ENCODE results near the gene LARP1B.
"Not testable (repeated sequence)": the region's sequence is repeated elsewhere in the genome, so short reads cannot be mapped to it uniquely, and the experiment has no call there.

LARP1B gene

DNA sequence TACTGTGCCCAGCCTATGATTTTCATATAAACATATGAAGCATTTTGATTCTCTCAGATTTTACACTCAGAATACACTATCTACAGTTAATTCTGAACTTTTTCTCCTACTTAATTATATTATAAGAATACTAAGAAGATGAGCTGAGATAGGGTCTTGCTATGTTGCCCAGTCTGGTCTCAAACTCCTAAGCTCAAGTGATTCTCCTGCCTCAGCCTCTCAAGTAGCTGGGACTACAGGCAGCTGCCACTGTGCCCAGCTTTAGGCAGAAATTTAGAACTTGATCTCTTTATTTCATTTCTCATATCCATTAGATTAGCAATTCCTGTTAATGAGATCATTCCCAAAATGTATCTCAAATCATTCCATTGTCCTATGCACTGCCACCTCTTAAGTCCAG, 4.7 kb upstream of the LARP1B start:
- TF ChIP-seq, protein P1, sequence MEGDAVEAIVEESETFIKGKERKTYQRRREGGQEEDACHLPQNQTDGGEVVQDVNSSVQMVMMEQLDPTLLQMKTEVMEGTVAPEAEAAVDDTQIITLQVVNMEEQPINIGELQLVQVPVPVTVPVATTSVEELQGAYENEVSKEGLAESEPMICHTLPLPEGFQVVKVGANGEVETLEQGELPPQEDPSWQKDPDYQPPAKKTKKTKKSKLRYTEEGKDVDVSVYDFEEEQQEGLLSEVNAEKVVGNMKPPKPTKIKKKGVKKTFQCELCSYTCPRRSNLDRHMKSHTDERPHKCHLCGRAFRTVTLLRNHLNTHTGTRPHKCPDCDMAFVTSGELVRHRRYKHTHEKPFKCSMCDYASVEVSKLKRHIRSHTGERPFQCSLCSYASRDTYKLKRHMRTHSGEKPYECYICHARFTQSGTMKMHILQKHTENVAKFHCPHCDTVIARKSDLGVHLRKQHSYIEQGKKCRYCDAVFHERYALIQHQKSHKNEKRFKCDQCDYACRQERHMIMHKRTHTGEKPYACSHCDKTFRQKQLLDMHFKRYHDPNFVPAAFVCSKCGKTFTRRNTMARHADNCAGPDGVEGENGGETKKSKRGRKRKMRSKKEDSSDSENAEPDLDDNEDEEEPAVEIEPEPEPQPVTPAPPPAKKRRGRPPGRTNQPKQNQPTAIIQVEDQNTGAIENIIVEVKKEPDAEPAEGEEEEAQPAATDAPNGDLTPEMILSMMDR (conservative IDR thresholded peaks at IDR 0.05), result no peak
- H3K27ac ChIP-seq, result no peak overlapping the region

DNA sequence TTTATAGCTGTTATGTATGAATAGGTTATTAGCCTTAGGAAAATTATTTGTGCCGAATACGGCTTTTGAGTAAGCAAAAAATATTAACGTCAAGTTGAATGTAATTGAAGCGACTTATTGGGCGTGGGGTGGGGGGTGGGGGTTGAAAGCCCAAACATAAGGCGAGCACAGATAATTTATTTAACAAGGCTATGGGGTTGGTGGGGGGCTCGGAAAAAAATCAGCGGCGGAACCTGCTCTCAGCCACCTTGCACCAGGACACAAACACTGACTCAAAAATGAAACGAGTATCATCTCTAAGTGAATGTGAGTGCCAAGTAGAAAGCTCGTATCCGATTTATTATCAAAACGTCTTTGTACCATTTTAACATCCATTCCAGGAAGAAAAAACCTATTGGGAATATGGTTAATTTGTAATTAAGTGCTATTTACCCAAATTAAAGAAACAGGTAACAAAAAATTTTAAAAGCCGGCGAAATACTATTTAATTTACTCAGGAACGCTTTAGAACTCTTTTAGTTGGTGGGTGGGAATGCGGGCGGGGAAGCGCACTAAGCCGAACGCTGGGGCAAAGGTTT, 902 bp upstream of the LARP1B start:
- TF ChIP-seq, protein P1 (conservative IDR thresholded peaks at IDR 0.05), result no peak
- H3K27ac ChIP-seq, result peak overlapping the region; percentile 96

DNA sequence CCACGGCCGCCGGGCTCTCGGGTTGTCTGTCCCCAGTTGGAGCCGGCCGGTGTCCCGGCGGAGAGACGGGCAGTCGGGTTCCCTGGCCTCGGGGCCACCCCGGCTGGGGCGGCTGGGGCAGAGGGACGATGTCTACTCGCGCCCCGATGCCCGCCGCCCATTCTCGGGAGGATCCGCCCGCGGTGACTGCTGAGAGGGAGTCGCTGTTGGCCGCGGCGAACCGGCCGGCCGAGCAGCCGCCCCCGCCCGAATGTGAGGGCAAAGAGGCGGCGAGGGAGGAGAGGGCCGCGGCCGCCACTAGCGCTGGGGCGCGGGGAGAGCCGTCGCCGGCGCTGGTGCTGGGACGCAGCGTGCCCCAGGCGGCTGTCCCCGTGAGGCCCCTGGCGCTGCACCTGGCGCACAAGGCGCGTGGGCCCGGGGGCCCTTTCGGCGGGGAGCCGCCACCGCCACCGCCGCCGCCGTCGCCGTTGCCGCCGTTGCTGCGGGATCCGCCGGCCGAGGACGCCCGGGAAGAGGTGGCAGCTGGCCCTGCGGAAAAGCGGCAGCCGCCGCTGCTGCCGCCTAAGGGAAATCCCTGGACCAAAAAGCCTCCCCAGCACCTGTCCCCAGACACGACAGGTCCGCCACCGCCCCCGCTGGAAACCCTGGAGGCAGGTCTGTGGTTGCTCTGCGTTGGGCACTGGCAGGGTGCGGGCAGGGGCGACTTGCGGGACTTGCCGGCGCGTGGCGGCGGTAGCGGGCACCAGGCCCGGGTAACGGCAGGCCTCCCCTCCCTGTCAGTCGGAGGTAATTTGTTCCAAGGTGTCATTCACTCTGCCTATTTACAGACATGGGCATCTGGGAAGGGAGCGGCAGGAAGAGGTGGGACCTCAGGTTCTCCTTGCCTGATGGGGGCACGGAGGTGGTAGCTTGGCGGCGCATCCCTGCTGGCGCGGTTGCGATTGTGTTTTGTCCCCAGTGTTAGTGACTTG, 739 bp downstream of the LARP1B start:
- TF ChIP-seq, protein P1 (conservative IDR thresholded peaks at IDR 0.05), result peak; percentile 49
- peak overlapping the region; percentile 96 for H3K27ac ChIP-seq

DNA sequence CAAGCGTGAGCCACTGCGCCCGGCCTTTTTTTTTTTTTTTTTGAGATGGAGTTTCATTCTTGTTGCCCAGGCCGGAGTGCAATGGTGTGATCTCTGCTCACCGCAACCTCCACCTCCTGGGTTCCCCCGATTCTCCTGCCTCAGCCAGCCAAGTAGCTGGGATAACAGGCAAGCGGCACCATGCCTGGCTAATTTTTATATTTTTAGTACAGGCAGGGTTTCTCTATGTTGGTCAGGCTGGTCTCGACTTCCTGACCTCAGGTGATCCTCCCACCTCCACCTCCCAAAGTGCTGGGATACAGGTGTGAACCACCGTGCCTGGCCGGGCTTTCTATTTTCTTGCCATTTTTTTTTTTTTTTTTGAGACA, 5.3 kb downstream of the LARP1B start:
- H3K27ac ChIP-seq, result not testable (repeated sequence)

DNA sequence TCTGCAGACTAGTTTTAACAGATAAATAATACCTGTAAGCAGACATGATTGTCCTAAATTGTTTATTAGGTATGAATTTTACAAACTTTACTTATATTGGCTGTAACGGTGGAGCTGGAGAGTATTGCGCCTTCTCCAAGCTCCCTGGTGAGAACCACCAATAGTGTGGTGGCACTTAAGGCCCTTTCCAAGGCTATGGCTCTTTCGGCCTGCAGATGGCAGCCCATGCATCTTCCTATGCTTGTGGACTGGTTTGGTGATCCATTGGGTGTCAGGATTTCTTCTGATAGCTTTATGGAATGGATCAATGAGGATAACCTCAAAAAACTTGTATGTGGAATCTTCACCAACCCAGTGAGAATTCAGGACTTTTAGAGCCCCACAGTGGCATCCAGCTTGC, 7.8 kb downstream of the LARP1B start:
- H3K27ac ChIP-seq, result no peak overlapping the region
- TF ChIP-seq, protein P1 (conservative IDR thresholded peaks at IDR 0.05), result peak; percentile 55

DNA sequence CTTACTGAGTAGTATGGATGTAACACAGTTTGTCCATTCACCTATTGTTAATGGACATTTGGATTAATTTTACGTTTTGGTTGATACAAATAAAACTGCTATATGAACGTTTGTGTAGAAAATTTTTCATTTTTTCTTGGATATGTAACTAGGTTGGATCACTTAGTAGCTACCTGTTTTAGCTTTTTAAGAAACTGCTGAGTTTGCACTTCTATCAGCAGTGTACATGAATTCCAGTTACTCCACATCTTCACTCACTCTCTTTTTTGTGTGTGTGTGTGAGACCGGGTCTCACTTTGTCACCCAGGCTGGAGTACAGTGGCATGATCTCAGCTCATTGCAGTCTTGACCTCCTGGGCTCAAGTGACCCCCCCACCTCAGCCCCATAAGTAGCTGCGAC, 15.4 kb downstream of the LARP1B start:
- no peak overlapping the region for H3K27ac ChIP-seq
- TF ChIP-seq, protein P1 (conservative IDR thresholded peaks at IDR 0.05), result no peak

DNA sequence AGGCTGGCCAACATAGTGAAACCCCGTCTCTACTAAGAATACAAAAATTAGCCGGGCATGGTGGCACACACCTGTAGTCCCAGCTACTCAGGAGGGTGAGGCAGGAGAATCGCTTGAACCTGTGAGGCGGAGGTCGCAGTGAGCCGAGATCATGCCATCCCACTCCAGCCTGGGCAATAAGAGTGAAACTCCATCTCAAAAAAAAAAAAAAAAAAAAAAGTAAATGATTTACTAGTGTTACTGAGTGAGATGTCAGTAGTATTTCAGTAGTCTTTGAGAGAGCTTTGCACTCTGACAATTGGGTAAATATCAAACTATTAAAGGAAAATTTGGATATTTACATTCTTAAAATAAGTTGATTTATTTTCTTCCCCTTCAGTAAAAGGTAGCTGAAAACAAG, 34.2 kb downstream of the LARP1B start:
- not testable (repeated sequence) for H3K27ac ChIP-seq

DNA sequence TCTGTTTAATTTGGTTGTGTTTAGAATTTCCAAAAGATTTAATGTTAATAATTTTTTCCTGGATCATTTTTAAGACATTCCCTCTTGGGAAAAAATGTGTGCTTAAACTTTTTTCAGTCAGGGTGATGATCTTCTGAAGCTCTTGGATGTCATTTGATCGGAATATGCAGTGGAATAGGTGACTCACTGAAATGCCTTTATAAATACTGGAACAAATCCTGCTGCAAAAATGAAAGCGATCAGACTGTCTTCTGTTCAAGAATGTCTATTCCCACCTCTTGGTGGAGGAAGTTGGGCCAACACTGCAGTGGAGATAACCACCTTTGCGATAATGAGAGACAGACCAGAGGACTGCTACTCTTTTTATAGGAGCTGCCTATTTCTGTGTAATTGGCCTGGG, 46.7 kb downstream of the LARP1B start:
- TF ChIP-seq, protein P1 (conservative IDR thresholded peaks at IDR 0.05), result no peak

More for the DNA sequence above, 46.7 kb downstream of the LARP1B start:
- no peak overlapping the region for H3K27ac ChIP-seq
